Measurements from ENCODE around the gene BIRC2.

DNA sequence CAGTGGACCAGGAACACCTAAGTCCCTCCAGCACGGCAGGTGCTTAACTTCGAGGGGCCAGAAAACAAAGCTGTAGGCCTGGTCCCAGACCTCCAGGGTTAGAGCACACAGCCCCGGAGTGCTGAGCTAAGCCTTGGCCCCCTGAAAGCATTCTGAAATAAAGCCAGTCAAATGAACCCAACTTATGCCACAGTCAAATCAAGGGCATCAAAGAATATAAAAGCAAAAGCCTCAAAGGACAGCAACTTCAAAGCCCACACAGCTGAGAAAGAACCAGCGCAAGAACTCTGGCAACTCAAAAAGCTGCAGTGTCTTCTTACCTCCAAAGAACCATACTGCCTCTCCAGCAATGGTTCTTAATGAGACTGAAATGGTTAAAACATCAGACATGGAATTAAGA, 66.5 kb downstream of the BIRC2 start:
- TF ChIP-seq, protein P1, sequence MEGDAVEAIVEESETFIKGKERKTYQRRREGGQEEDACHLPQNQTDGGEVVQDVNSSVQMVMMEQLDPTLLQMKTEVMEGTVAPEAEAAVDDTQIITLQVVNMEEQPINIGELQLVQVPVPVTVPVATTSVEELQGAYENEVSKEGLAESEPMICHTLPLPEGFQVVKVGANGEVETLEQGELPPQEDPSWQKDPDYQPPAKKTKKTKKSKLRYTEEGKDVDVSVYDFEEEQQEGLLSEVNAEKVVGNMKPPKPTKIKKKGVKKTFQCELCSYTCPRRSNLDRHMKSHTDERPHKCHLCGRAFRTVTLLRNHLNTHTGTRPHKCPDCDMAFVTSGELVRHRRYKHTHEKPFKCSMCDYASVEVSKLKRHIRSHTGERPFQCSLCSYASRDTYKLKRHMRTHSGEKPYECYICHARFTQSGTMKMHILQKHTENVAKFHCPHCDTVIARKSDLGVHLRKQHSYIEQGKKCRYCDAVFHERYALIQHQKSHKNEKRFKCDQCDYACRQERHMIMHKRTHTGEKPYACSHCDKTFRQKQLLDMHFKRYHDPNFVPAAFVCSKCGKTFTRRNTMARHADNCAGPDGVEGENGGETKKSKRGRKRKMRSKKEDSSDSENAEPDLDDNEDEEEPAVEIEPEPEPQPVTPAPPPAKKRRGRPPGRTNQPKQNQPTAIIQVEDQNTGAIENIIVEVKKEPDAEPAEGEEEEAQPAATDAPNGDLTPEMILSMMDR (IDR thresholded peaks at IDR 0.05): no peak
- no peak for TF ChIP-seq POLR2A (IDR thresholded peaks at IDR 0.05)
